GM21447 (cell line): ENCODE measurements around the gene CCSAP.
"Not testable (repeated sequence)": the region's sequence is repeated elsewhere in the genome, so short reads cannot be mapped to it uniquely, and the experiment has no call there.

Experiments
- ATAC-seq: cut with Tn5 transposase; IDR thresholded peaks from one replicate; pipeline ENCODE4 v1.9.1; 2021; ENCODE audit not compliant: unreplicated experiment

CCSAP gene

GRCh38 chr1:229327765-229328164 is 15.1 kb downstream of the CCSAP start:
- ATAC-seq, result not testable (repeated sequence)

GRCh38 chr1:229326601-229327000 is 16.2 kb downstream of the CCSAP start:
- ATAC-seq, result no peak

- no peak for ATAC-seq
Observed at GRCh38 chr1:229325853-229326487, 16.9 kb downstream of the CCSAP start.

- no peak for ATAC-seq
Observed at GRCh38 chr1:229325401-229325800, 17.4 kb downstream of the CCSAP start.

- no peak for ATAC-seq
Observed at GRCh38 chr1:229323885-229324553, 18.8 kb downstream of the CCSAP start.

GRCh38 chr1:229323201-229323600 is 19.6 kb downstream of the CCSAP start:
- no peak for ATAC-seq

GRCh38 chr1:229319487-229319886 is 23.4 kb downstream of the CCSAP start:
- ATAC-seq, result no peak

- ATAC-seq, result no peak
Observed at GRCh38 chr1:229318056-229318455, 24.8 kb downstream of the CCSAP start.

GRCh38 chr1:229316166-229316565 is 26.7 kb downstream of the CCSAP start:
- ATAC-seq, result no peak

GRCh38 chr1:229310833-229311232 is 32.0 kb downstream of the CCSAP start:
- ATAC-seq, result no peak

GRCh38 chr1:229309684-229310083 is 33.2 kb downstream of the CCSAP start:
- ATAC-seq, result no peak

GRCh38 chr1:229309074-229309473 is 33.8 kb downstream of the CCSAP start:
- ATAC-seq, result no peak

- ATAC-seq, result no peak
Observed at GRCh38 chr1:229305392-229305791, 37.5 kb downstream of the CCSAP start.

GRCh38 chr1:229303855-229304254 is 39.0 kb downstream of the CCSAP start:
- ATAC-seq, result no peak

GRCh38 chr1:229302740-229303139 is 40.1 kb downstream of the CCSAP start:
- ATAC-seq, result no peak

- no peak for ATAC-seq
Observed at GRCh38 chr1:229300099-229300757, 42.6 kb downstream of the CCSAP start.

- no peak for ATAC-seq
Observed at GRCh38 chr1:229298887-229299503, 43.9 kb downstream of the CCSAP start.

GRCh38 chr1:229298420-229298819 is 44.4 kb downstream of the CCSAP start:
- no peak for ATAC-seq

- ATAC-seq, result no peak
Observed at GRCh38 chr1:229297746-229298145, 45.1 kb downstream of the CCSAP start.

GRCh38 chr1:229296541-229296941 is 46.3 kb downstream of the CCSAP start:
- no peak for ATAC-seq

- no peak for ATAC-seq
Observed at GRCh38 chr1:229295745-229296144, 47.1 kb downstream of the CCSAP start.
